Stimulated activated CD8-positive, alpha-beta memory T cell treated with anti-CD3 and anti-CD28 coated beads, Interleukin-7, amount 100 ng/mL, for 4 hours (primary cell): ENCODE results near the gene CHPF2.

ENCODE experiments used
- DNase-seq, 2 donors: peaks; one replicate each; pipeline ENCODE4 v3.0.0-alpha.2; 2020; ENCODE audit warnings: low read depth in 2 of 2

Gene CHPF2

DNA sequence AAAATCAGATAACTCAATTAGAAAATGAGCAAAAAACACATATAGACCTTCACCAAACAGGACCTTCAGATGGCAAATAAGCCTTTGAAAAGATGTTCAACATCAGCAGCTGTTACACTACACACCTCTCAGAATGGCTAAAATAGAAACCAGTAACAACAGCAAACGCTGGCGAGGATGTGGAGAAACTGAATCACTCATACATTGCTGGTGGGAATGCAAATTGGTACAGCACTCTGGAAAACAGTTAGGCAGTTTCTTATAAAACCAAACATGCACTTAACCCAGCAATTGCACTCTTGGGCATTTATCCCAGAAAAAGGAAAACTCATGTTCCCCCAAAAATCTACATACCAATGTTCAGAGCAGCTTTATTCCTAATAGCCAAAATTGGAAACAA, 53.9 kb downstream of the CHPF2 start:
- no peak for DNase-seq
